Superior temporal gyrus (tissue), 1 donor: ENCODE data around the gene LPP.
"Not testable (repeated sequence)": the region's sequence is repeated elsewhere in the genome, so short reads cannot be mapped to it uniquely, and the experiment has no call there.

ENCODE experiments used
- DNase-seq: peaks from one replicate; pipeline ENCODE4 v3.0.0-alpha.2; 2016; ENCODE audit errors: extremely low spot score

Gene LPP

DNA sequence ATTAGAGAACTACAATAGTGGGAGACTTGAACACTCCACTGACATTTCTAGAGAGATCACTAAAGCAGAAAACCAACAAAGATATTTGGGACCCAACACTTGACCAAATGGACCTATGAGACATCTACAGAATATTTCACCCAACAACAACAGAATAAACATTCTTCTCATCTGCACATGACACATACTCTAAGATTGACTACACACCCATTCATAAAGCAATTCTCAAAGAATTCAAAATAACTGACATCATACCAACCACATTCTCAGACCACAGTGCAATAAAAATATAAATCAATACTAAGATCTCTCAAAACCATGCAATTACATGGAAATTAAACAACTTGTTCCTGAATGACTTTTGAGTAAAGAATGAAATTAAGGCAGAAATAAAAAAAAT is 473.7 kb downstream of the LPP start:
- no peak for DNase-seq

DNA sequence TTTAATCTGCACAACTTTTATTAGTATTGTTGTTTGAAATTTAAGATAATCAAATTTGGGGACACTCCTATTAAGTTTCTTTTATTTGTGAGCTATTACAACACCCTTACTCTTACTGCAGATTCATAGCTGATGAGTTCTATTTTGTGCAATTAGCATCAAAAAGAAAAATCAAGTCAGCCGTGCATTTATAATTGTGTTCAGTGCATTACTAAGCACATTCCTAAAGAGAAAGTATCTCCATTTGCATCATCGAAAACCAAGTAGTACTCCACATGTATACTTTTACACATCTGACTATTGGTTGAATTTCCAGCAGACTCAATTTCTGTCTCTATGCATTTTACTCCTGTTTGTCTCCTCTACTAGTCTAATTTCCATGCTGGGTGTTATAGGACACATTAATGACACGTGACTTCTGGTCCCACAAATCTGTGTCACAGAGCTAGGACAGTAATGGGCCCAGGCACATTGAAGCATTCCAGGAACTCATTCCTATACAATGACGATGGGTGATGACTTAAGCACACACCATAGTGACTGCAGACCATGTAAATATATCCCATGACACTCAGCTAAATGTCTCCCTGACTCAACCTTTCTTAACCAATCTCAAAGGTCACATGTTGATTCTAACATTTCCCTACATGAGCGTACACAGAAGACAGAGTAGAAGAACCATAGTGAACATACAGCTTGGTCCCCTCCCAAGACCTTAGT is 477.5 kb downstream of the LPP start:
- no peak for DNase-seq

DNA sequence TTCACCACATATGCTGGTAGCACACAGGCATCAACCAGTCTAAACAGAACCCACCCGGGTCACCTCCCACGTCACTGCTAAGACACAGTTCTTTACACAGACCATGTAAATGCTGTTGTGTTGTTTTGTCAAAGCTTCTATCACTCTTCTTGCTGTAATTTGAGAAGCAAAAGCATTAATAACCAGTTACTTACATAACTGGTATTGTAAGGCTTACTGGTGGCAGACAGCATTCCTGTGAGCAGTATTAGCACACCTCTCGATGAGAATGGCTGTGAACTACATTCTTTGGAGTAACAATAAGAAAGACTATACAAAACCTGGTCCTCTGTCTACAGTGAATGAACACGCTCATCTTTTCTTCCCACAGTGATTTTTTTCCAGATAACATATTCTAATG is 479.2 kb downstream of the LPP start:
- DNase-seq = no peak

DNA sequence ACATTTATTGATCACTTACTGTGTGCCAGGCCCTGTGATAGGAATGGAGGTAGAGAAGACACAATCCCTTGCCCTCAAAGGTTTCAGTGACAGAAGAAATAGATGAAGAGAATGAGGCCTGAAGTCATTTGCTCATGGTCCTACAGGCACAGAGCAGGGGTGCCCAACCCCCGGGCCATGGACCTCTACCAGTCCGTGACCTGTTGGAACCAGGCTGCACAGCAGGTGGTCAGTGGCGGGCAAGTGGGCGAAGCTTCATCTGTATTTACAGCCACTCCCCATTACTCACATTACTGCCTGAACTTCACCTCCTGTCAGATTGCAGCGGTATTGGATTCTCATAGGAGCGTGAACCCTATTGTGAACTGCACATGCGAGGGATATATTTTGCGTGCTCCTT is 480.3 kb downstream of the LPP start:
- no peak for DNase-seq

DNA sequence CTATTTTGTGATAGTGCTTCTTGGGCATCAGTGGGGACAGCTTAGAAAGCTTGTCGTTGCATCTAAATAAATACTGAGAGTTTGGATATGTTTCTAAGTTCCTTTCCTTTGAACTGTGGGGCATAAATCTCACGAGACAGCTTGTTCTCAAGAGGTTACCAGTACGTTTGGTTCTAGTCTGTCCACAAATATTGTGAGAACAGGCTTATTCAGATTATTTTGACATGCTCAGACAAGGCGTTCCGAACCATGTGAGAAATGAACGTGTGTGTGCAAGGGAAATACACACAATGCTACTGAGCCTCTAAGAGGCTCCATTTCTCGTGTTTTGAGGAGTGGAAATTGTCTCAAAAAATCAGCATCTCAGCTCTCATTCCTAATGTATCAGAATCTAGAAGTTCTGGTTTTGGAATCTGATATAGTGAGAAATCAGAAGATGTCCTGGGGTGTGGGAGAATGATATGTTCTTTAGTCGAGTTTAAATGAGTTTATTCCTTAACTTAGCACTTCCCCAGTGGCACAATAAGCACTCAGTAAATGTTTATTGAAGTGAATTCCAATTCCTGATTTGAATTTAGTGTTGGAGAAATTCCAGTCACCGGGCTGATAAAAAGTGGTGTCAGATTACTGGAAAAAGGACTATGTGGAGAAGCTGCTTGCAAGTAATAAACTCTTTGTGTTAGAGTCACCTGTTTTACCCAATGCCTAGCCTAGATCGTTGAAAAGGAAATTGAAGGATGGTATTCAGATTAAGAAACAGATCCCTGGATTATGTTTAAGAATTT is 481.5 kb downstream of the LPP start:
- DNase-seq = no peak

DNA sequence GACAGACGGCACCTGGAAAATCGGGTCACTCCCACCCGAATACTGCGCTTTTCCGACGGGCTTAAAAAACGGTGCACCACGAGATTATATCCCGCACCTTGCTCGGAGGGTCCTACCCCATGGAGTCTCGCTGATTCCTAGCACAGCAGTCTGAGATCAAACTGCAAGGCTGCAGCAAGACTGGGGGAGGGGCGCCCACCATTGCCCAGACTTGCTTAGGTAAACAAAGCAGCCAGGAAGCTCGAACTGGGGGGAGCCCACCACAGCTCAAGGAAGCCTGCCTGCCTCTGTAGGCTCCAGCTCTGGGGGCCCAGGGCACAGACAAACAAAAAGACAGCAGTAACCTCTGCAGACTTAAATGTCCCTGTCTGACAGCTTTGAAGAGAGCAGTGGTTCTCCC is 482.3 kb downstream of the LPP start:
- DNase-seq = not testable (repeated sequence)

DNA sequence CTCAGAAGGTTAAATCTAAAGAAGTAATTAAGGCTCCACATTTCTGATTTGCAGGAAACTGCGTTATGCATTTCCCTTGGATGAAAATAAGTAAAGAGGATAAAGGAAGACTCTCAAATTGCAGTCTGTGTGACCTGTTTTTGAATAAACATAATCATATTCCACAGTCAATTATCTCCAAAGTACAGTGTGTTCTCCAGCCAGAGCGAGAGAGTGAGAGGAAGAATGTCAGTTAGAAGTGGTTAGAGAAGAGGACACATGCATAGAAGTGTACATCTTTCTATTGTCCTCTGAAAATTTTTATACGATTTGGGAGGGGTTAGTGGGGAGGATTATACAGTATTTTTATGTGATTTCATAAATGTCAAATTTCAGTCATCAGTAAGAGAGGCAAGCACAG is 487.1 kb downstream of the LPP start:
- no peak for DNase-seq

DNA sequence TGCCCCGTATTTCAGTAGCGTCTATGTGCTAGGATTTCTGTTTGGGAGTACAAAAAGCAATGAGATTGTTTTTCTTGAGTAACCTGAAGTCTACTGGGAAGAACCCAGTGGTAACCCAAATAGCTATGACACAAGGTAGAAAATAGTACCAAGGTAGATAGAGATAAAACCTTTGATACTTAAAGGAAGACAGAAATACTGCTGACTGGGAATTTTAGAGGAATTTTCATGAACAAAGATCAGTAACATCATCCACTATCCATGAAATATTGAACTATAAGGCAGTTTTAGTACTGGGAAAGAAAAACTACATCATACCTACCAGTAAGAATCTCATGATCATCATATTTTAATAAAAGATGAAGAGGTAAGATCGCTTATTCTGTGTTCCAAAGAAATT is 489.8 kb downstream of the LPP start:
- DNase-seq = no peak

DNA sequence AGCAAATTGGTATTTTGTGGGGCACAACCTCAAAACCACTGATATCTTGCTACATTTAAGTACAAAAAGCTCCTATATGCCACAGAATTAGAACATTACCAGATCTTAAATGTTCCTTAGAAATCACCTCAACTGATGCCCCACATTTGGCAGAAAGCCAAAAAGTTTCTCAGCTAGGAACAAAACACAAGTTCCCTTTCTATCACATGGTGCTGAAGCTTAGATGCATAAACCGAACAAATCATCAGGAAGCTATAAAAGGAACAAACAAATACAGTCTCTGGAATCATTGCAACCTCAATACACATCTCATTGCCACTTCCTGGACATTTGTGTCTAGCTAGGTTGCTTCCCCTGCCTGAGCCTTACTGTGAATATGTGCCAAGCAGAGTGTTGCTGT is 492.6 kb downstream of the LPP start:
- peak; percentile 46 for DNase-seq

DNA sequence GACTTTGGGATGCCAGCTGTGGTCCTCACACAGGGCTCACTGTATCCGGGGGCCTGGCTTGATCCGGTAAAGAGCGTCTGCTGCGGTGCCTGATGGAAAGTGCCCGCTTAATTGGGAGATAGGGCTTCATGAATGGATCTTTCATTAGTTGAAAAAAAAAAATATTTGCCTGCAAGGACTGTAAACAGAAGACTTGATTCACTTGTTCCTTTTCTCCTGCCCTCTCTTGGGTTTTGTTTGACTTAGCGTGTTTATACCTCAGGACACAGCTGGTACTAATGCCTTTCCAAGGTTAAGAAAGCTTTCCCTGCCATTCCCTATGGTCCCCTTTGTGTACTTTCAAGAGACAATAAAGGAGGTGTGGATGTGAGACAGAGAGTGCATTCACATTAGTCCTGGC is 493.3 kb downstream of the LPP start:
- no peak for DNase-seq

DNA sequence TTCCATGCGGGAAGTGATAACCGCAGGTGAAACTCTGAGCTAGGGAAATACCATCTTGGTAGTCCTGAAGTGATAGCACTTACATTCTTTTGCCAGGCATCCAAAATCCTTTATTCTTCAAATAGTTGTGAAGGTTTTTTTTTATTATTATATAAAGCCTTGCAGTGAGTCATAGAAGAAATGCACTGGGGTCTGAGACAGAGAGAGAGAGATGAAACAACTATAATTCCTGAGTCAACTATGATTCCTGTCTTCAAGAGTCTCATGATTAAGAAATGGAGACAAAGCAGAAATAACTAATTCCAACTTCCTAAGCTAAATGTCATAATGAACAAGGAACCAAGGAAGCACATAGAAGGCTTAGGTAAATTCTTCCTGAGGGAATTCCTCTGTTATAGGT is 495.6 kb downstream of the LPP start:
- no peak for DNase-seq

DNA sequence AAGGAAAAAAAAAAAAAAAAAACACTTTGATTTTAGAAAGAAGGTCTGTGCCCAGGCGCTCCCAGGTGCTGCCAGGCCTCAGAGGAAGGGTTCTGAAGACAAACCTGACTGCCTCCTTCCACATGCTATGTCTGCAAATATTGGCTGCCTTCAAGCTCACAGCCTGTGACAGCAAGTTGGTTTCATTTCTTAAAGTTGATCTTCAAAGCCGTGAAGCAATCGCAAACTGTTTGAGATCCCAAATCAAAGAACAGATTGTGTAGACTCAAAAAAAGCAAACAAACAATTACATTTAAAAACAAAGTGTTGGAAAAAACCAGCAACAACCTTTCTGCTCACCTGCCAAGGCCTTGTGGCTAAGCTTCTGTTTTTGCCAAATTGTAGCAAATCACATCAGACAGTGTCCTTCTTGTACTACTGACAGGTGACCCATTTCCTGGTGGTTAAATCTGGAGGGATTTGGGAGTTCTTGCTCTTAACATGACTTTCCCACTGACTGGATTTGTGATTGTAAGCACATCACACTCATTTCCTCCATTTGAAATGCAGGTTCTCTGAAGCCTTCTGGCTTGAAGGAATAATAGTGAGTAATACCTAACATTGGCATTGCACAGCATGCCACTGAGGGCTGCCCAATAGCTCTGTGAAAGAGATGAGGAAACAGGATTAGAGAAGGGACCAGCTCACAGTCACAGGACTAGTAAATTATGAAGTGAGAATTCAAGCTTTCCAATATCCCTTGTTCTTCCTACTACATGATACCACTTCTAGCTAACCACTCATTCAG is 502.4 kb downstream of the LPP start:
- no peak for DNase-seq

DNA sequence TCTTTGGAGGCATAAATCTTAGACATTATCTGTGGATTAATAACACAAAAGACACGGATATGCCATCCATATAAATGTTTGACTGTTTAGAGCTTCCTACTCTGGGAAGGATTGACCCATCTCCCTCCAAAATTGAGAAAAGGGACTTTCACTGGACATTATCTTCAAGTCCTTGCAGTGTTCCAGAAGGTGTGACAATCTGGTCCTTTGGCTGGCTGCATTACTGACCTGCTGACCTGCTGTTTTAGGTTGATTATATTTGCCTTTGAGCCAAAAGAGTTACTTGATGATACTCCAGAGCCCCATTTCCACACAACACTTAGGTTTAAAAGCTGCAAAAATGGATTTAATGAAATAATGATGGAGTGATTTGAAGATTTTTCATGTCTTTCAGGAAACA is 504.6 kb downstream of the LPP start:
- no peak for DNase-seq

DNA sequence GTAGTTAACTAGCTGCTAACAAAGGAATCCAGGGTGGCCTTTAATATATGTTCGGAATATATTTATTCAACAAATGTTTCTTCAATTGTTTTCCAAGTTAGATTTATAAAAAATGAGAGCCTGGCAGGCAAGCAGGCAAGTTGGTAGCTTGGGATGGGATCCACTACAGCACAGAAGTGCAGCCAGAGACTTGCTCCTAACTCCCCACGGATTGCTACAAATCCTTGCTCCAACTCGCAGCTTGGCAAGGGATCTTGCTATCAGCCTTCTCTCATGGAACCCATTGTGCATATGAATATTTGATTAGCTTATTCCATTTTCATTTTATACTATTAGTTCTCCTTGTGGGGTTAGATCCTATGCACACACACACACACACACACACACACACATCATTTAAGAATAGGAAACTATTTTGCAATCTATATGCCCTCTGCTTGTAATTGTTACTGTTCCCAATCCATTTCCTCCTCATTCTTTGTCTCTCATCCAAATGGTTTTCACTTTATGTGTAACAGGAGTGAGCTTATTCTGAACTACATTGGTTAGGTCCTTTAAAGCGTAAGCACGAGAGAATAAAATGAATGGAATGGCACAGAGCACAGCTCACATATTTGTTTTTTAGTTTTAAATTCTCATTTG is 505.6 kb downstream of the LPP start:
- DNase-seq = no peak

DNA sequence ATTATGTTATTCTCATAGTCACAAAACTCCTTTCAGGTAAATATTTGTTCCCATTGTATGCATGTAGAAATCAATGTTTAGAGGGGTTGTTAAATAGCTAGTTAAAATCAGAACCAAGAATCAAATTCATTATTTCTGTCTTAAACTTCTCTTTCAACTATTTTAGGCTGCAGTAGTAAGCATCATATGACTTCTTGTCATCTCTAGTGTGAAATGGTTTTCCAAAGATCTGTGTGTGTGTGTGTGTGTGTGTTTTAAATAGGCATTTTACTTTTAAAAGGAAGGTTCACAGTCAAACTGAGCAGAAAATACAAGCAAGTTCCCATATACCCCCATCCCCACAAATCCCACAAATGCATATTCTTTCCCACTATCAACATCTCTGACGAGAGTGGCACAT is 506.5 kb downstream of the LPP start:
- DNase-seq = no peak

DNA sequence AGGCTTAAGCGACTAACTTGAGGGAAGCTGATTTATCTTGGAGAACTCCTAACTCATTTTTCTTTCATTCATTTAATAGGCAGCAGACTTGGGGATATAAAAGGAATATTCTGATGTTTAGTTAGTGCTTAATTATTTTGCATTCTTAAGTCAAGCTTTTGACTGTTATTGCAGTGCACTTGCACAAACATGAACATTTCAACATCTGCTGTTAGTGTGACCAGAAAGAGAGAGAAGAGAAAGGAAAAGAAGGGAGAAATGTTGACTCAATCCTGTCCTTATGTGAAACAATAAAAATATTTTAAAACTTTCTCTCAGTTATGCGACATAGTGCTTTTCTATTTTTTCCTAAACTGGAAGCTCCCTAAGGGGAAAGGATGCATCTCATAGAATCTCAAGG is 507.8 kb downstream of the LPP start:
- no peak for DNase-seq

DNA sequence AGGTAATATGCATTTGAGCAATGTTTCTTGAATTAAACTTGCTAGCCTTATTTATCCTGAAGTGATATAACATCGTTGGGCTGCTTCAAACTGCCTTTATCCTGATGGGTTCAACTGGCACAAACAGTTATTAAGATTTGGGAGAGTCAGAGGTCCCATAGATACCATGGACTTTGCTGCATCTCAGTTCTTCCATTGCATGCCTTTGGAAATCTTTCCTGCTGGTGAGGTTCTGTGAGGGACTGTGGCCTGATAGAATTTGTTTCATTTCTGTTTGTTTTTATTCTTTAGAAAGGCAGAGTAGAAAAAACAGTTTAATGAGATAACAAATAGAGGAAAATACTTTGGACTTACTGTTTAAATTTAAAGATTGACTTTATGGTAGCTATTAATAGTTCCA is 508.3 kb downstream of the LPP start:
- DNase-seq = no peak

DNA sequence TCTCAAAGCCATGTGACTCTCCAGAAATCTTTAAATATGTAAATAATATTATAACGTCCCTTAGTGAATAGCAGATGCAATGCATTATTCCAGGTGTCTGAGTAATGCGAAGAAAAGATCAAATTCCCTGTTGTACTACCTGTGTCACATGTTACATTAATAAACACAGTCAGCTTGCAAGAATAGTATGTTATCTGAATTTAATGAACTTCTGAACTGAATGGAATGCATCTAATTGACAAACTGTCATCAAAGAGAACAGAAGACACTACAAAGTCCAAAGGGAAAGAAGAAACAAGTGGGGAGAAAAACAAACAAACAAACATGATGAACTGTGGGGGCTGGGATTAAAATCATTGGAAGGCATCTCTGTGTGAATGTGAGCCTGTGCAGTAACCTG is 508.8 kb downstream of the LPP start:
- DNase-seq = no peak

DNA sequence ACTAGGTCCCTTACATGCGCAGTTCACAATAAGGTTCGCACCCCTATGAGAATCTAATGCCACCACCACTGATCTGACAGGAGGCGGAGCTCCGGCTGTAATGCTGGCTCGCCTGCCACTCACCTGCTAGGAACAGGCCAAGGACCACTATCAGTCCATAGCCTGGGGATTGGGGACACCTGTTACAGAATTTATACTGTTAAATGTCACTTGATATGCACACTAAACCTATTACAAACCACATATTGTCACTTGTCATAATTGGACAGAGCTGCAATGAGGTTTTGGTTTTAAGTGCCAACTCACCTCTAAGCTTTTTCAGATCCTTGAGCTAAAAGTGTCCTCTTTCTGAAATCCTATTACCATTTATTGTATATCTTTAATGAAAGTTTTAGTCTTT is 509.9 kb downstream of the LPP start:
- DNase-seq = no peak

DNA sequence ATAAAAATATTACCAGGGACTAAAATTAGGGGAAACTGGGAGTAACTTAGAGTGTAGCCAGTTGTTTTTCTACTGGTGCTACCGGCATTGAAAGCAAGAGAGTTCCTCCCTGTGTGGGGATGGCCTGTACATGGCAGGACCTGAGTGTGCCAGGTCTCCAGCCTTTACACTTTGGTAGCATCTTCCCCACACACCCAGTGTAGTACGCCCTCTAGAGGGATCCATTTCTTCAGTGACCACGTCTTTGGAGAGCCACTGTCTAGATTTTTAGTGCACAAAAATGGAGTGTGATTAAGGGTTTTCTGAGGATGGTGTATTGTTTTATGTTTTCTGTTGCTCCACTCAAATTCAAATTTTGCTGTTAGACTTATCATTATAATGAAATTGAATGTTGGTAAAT is 510.8 kb downstream of the LPP start:
- DNase-seq = no peak

DNA sequence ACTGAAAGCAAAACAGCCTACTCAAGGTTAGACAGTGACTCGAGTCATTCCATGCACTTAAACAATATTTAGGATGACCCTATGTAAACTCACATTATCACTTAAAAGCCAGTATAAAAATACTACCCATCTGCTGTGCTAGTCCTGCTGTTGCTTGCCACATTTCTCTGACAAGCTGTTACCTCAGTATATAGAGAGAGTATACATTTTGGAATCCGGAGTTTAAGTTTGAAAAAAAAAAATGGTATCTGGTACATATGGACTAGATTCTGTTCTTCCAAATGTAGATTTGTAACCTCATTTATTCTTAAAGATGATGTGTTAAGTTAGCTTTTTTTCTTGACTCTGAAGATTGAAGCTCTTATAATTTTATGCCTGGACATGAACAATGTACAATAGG is 514.0 kb downstream of the LPP start:
- no peak for DNase-seq

DNA sequence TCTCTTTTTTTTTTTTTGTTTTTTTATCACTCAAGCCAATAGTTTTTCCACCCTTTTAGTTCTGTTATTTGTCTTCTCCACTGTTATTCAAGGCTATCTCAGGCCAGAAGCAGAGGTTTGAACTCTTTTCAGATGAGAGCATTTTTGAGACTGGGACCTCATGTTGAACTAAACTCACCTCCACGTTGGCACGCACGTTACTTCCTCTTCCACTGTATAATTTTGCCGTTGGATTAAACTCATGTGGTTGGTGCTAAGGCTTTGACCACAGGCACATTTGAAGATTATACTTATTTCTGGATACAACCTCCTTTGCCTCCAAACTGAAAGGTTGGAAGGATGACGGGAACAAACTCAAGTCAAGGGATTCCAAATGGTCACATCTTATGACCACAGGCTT is 516.5 kb downstream of the LPP start:
- DNase-seq = no peak
